ENCODE data around the gene VEGFC.

VEGFC gene

DNA sequence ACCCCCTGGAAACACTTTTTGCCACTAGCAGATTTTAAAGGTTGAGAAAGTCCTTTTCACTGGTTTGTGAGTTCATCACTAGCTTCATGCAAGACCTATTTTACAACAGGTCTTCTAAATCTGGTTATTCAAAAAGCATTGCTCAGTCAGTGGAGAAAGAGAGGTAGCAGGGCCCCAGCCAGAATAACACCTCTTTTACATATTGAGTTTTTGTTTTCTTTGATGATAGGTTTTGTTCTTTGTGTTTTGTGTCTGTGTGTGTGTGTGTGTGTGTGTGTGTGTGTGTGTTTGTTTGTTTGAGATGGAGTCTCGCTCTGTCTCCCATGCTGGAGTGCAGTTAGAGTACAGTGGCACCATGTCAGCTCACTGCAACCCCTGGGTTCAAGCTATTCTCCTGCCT lies 2.7 kb upstream of the VEGFC start:
- no peak for DNase-seq

DNA sequence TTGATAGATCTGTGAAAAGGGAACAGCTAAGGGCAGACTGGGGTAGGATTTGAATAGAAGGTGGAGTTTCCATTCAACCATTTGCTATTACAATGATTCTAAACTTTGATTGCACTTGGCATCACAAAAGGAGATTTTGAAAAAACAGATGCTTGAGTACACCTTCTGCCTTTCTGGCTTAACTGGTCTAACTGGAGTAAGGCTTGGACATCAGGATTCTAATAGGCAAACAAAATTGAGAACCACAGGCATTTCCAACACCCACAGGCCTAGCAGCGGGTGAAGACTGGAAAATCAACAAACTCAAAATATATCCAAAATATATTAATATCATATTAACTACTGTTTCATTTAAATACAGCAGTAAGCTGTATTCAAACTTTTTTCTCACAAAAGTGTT lies 1.9 kb upstream of the VEGFC start:
- DNase-seq: no peak

DNA sequence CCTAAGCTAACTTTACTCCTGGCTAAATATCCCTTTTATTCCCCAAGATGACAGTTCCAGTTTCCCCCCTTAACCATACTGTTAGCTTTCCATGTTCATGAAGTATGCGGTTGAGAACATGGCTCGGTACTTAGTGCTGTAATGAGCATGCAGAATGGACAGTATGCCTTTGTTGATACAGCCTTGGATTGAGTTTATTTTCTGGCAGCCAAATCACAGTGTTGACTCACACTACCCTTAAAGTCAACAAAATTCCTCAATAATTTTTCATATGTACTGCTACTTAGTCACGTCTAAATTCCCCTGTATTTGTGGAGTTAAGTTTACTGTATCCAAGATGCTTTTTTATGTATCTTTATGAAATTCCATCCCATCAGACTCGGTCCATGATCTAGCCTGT lies 1.4 kb upstream of the VEGFC start:
- DNase-seq: peak; percentile 91

GRCh38 chr4:176793060-176793605 lies 411 bp upstream of the VEGFC start:
- DNase-seq: no peak

DNA sequence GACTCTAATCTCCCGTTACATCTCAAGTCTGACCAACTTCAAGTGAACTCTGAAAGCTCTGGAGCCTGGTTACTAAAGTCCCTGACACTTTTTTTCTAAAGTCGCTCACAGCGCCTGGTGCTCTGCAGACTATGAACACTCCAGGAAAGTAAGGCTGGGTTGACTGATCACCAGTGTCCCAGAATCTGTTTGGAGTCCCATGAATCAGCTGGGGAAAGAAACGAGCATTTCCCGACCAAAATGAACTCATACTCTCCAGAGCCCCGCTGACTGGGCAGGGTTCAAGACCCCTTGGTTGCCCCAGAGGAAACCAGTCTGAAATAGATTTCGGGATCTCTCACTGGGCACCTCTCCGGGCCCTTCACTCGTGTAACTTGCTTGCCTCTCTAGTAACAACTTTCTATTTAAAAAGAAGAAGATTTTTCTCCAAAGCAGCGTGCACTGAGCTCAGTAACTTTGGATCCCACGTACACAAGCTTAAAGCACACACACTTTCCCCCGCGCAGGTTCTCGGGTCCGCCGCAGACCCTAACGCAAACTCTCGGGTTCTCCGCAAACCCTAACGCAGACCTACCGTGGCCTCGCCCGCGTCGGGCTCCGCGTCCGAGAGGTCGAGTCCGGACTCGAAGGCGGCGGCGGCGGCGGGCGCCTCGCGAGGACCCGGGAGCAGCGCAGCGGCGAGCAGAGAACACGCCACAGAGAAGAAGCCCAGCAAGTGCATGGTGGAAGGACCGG lies 964 bp downstream of the VEGFC start:
- peak; percentile 20 for DNase-seq

DNA sequence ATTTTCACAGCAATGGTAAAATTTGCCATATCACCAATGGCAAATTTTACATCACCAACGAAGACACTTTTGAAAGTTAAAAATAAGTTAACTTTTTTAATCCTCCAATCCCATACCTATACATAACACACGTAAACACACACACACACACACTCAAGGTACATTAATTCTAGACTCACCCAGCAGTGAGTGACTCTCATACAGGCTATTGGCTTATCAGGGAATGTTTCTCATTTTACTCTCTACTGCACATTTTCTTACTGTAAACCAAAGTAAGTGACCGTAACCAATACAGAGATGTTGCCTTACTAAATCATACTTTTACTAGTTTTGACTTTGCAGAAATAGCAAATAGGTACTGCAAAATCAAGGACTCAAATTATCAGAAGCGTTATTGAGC lies 2.3 kb downstream of the VEGFC start:
- DNase-seq: no peak

DNA sequence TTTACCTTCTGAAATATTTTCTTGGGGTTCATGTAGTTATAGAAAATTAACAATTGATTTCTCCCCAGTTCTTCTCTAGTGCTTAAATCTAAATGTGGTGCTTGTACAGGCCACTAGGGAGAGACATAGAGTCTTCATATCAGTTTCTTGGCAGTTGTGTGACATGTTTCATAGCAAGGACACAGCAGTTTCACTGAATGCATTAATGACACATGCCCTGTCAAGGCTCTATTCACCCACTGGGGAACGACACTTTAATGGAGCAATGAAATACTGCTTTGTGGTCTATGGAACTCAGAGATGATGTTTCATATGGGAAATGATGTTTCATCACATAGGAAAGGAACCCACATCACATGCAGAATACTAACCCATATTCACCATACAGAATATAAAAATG lies 2.8 kb downstream of the VEGFC start:
- peak; percentile 77 for DNase-seq

GRCh38 chr4:176788971-176789370 lies 3.8 kb downstream of the VEGFC start:
- no peak for DNase-seq

DNA sequence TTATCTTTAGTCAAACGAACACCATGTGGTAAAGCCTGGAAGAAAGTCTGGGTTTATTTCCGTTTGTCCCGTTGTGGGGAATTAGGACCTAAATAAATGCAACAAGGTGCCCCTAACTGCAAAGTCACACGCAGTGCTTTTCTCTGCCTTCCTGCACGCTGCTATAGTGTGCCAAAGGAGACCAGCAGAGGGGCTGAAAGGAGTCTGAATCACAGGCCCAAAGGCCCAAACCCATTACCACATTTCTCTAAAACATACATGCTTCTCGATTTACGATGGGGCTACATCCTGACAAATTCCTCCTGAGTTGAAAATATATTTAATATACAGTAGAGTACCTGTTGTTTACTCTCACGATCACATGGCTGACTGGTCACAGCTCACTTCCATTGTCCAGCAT lies 4.5 kb downstream of the VEGFC start:
- no peak for DNase-seq

- DNase-seq: no peak
Observed at GRCh38 chr4:176784816-176785215, 7.9 kb downstream of the VEGFC start.

- DNase-seq: no peak
Observed at GRCh38 chr4:176782794-176783193, 9.9 kb downstream of the VEGFC start.

GRCh38 chr4:176782191-176782590 lies 10.5 kb downstream of the VEGFC start:
- DNase-seq: no peak

GRCh38 chr4:176781739-176782100 lies 11.0 kb downstream of the VEGFC start:
- DNase-seq: no peak

DNA sequence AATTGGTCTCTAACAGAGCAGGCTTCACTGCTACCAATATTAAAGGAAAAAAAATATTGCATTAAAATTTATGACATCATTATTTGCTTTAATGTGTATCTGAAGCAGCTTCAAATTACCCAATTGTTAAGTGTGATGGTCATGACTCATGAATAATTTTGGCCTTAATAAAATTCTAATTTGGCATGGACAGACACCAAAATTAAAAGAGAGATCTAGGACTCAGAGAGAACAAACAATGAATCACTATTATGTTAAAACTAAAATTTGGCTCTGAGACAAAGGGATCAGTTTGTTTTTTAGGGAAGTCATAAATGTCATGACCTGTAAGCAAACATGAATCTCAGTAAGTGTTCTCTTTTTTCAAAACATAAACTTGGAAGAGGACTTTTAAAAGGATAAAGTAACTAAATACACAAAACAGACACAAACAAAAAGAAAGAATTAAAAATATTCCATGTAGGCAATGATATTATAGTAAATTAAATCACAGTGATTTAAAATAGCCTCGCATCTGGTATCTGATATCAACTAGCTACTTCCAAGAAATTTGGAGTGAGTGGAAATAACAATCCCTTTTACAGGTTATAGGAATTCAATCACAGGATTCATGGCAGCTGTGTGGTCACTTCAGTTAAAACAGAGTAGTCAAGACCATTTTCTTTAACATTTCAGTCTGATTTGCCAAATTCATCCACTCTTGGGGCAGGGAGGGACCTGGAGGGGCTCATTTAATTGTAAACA lies 11.6 kb downstream of the VEGFC start:
- DNase-seq: peak; percentile 46

- no peak for DNase-seq
Observed at GRCh38 chr4:176779421-176779820, 13.3 kb downstream of the VEGFC start.

DNA sequence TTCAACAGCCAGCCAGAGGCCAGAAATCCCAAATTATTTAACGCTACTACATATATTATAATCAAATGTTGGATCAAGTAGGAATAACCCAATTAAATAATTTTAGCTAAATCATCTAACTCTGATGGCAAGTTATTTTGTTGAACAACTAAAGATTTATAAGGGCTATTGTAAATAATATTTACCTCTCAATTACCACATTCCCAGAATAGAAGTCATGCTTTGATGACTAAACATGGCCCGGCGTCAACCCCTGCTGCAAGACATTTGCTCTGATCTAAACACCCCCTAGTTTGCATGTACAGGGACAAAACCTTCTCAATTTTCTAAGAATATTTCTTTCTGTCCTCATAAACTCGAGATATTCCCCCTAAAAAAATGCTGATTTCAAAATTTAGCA lies 14.2 kb downstream of the VEGFC start:
- peak; percentile 68 for DNase-seq

DNA sequence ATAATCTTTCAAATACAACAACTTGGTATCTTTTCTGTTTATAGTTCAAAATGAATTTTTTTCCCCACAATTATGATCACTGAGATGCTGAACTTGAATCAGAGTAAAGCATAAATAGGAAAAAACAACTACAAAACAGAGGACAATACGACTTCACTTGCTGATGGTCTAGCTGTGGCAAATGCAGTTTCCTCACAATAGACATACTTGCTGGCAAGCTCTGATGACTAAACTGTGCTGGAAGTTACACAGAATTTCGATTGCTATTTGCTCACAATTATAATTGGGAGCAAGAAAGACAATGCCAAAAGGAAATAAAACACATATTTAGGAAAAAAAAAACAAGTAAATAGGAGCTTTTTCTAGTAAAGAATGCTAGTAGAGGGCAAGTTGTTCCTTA lies 14.7 kb downstream of the VEGFC start:
- DNase-seq: peak; percentile 53

GRCh38 chr4:176775338-176775737 lies 17.4 kb downstream of the VEGFC start:
- peak; percentile 27 for DNase-seq

DNA sequence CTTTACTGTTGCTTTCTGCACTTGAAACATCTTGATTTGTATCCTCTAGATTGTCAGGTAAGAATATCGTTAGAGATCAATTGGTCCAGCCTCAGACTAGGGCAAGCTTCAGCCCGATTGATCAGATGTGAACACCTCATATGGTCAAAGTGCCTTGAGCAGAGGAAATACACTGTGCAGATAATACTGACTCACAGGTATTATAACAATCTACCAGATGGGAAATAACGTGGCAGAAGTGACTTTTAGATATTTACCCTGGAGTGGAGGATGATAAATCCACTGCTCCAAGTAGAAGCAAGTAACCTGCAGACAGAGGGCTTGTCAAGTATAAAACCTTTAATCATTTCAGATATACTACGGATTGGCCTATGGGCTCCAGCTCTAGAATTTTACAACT lies 17.9 kb downstream of the VEGFC start:
- no peak for DNase-seq

- DNase-seq: peak; percentile 91
Observed at GRCh38 chr4:176769514-176769913, 23.2 kb downstream of the VEGFC start.

- no peak for DNase-seq
Observed at GRCh38 chr4:176767183-176767582, 25.5 kb downstream of the VEGFC start.

- DNase-seq: no peak
Observed at GRCh38 chr4:176762661-176763308, 29.9 kb downstream of the VEGFC start.

- no peak for DNase-seq
Observed at GRCh38 chr4:176761872-176762271, 30.9 kb downstream of the VEGFC start.

- DNase-seq: no peak
Observed at GRCh38 chr4:176760471-176760870, 32.3 kb downstream of the VEGFC start.

Measured in HCEC 1CT (cell line).